GM12874 (cell line): ENCODE results near the gene PTTG1.

Source experiments
- TF ChIP-seq, protein P1 (sequence below): IDR thresholded peaks from 2 replicates; pipeline ENCODE4 v1.5.1; 2011; ENCODE audit warnings: low read depth, mild to moderate bottlenecking, control low read depth, low read length, moderate library complexity; ENCODE audit not compliant: insufficient read depth

PTTG1 gene

DNA sequence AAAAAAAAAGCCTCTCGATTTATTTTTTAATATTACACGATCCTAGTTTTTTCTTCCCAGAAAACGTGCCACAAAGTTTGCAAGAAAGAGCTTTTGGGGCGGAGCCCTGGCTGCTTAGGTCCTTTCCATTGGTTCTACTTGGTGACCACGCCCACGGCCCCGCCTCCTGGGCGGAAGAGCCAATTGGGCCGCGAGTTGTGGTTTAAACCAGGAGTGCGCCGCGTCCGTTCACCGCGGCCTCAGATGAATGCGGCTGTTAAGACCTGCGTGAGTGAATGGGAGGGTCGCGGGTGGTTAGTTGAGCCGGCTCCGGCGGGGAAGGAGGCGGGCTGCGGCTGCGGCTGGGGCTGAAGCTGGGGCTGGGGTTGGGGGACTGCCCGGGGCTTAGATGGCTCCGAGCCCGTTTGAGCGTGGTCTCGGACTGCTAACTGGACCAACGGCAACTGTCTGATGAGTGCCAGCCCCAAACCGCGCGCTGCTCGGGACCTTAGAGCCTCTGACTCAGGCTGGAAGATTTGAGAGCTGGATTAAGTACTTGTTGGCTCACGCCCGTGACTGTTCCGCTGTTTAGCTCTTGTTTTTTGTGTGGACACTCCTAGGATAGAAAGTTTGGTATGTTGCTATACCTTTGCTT lies at the start of gene PTTG1:
TSS of gene PTTG1 (plus strand) at position 231 of the 634 bp plus-strand sequence. CDS start 458 bp downstream, outside the sequence.
- TF ChIP-seq, protein P1, sequence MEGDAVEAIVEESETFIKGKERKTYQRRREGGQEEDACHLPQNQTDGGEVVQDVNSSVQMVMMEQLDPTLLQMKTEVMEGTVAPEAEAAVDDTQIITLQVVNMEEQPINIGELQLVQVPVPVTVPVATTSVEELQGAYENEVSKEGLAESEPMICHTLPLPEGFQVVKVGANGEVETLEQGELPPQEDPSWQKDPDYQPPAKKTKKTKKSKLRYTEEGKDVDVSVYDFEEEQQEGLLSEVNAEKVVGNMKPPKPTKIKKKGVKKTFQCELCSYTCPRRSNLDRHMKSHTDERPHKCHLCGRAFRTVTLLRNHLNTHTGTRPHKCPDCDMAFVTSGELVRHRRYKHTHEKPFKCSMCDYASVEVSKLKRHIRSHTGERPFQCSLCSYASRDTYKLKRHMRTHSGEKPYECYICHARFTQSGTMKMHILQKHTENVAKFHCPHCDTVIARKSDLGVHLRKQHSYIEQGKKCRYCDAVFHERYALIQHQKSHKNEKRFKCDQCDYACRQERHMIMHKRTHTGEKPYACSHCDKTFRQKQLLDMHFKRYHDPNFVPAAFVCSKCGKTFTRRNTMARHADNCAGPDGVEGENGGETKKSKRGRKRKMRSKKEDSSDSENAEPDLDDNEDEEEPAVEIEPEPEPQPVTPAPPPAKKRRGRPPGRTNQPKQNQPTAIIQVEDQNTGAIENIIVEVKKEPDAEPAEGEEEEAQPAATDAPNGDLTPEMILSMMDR = no peak

DNA sequence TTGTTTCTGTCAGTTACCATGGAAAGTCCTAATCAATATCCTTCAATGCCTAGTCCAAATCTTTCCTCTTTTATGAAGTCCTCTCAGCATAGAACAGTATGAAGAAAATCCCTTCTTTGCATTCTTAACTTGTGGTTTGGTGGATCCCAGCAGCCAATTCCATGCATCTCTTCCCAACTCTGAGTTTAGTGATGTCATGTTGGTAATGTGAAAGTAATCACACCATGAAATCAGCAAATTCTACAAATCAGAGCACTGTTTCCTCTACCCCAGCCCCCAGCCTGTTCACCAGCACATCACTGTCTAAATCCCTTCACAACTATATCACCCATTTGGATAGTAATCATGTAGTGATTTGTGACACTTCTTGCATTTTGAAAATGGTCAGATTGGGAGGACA lies 46.5 kb upstream of the PTTG1 start:
- TF ChIP-seq, protein P1 = no peak

DNA sequence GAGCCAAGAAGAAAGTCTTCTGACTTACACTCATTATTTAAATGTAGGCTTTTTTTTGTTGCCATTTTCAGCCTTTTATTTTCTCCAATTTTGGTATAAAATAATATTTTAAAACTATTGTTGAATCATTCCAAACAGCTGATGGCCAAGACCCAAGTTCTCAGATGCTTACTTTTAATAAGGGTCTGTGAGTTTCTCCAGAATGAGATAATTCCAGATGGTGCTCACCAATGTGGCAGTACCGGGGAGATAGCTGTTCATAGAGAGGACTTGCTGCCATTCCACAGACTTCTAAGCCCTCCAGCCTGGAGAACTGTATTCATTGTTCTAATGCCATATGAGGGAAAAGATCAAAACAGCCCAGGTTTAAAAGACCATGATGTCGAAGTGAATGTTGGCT lies 46.0 kb upstream of the PTTG1 start:
- TF ChIP-seq, protein P1 = no peak

DNA sequence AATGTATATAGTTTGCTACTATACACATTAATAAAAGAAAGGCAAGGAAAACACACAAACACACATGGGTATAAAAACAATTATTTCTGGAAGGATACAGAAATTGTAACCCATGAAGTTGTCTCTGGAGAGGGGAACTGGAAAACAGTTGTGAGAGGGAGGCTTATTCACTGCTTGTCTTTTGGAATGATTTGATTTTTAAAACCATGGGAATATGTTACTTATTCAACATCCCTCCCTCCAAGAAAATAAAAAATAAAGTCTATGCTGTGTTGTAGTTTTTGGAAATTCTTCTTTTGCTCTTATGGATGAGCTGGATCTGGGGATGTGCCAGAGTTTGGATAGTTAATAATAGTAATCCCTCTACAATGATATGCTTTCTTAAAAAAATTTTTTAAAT lies 45.2 kb upstream of the PTTG1 start:
- TF ChIP-seq, protein P1 = no peak

DNA sequence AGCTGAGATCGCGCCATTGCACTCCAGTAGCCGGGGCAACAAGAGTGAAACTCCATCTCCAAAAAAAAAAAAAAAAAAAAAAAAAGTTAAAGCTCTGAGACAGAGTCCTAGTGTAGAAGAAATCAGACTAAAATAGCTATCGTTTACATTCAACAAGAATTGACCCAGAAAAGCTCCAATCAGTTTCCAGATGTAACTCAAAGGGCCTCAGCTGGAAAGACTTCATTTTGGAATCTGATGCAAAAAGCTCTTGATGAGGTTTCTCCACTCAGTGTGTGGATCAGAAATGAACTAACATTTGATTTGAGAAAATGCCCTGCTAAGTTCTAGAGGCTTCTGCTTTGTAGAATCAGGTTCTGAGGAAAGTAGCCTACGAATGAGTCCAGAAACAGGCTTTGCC lies 44.0 kb upstream of the PTTG1 start:
- TF ChIP-seq, protein P1 = no peak

DNA sequence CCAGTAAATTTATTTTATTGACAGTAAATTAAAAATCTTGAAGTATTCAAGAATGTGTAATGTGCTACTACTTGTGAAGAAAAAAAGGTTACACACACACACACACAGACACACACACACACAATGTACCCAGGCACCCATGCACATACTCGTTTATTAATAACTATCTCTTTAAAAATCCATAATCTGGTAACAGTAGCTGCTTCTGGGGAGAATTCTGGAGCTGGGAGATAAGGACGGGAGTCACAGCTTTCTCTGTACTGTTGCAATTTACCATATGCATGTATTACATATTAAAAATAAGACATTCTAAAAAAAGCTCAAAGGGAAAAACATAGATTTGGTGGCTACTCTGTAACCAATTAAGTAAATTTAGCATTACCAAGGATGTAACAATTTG lies 43.3 kb upstream of the PTTG1 start:
- TF ChIP-seq, protein P1 = no peak

DNA sequence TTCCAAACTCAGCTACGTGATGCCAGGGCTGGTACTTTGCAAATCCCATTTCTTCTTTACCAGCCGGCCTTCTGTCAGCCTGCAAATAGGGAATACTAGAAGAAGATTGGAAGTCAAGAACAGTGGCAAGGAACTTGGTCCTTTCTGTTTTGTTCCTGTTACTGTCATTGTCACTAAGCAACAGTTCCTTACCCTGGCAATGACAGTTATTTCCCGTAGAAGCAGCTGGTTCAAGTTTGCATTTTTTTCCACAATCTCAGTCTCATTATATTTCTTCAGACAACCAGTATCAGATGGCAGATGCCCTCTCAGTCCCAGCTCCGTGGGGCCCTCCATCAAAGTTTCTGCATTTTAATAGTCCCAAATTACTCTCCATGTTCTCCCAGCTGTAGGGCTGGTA lies 42.1 kb upstream of the PTTG1 start:
- TF ChIP-seq, protein P1 = no peak

DNA sequence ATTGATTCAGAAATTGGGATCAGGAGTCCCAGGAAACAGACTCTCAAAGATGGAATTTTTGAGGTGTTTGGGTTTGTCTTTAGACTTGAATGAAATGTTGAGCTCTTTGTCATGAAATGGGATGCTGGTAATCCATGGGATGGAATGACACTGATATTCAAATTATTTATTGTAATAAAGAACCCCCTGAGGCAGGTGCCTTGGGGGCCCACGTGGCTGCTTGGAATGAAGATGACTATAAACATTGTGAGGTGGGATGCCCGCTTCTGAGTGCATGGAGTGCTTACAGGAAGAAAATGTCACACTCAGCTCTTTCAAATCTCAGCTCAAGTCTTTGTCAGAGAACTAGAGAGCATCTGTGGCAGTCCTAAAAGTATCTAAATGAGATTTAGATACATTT lies 41.6 kb upstream of the PTTG1 start:
- TF ChIP-seq, protein P1 = no peak
